Upper lobe of left lung (tissue), 4 donors: Measurements from ENCODE around the gene PTPN2.

Experiments used
- EP300 ChIP-seq, 4 donors: sonication (generic); formaldehyde crosslinking; IDR thresholded peaks; one replicate each; pipeline ENCODE4 v1.5.1; 2017; ENCODE audit warnings: antibody characterized with exemption in 4 of 4, control low read depth in 2 of 4
- POLR2A ChIP-seq, 4 donors: fragments of 450-650 bp; IDR thresholded peaks; one replicate each; pipeline ENCODE4 v1.5.1; 2016 to 2017; ENCODE audit warnings: antibody characterized with exemption in 4 of 4, mild to moderate bottlenecking in 2 of 4
- TF ChIP-seq, protein P1 (sequence below), 6 experiments: fragments of 450-650 bp in 4 of 6; fragments of 200-600 bp in 2 of 6; sonication (generic) in 2 of 6; IDR thresholded peaks; one replicate each; pipeline ENCODE4 v1.5.1; 2016 to 2019; ENCODE audit warnings: antibody characterized with exemption in 6 of 6

DNA sequence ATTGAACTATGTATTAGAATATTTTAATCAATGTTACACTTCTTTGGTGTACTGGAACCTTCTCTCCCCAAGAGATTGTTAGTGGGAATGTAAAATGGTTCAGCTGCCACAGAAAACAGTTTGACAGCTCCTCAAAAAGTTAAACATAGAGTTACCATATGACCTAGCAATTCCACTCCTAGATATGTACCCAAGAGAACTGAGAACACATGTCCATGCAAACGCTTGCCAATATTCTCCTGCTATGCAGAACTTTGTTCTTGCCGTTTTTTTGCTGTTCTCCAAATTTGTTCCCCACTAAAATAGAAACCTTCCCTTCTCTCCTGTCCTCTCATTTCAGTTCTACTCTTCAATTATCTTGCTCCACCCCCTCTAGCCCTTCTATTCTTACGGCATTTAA lies 87.6 kb downstream of the PTPN2 start:
- TF ChIP-seq, protein P1, sequence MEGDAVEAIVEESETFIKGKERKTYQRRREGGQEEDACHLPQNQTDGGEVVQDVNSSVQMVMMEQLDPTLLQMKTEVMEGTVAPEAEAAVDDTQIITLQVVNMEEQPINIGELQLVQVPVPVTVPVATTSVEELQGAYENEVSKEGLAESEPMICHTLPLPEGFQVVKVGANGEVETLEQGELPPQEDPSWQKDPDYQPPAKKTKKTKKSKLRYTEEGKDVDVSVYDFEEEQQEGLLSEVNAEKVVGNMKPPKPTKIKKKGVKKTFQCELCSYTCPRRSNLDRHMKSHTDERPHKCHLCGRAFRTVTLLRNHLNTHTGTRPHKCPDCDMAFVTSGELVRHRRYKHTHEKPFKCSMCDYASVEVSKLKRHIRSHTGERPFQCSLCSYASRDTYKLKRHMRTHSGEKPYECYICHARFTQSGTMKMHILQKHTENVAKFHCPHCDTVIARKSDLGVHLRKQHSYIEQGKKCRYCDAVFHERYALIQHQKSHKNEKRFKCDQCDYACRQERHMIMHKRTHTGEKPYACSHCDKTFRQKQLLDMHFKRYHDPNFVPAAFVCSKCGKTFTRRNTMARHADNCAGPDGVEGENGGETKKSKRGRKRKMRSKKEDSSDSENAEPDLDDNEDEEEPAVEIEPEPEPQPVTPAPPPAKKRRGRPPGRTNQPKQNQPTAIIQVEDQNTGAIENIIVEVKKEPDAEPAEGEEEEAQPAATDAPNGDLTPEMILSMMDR (IDR thresholded peaks at IDR 0.05): no peak
- no peak for TF ChIP-seq POLR2A (IDR thresholded peaks at IDR 0.05)
- no peak for TF ChIP-seq EP300 (IDR thresholded peaks at IDR 0.05)
